Measurements from ENCODE around the gene SPAG6.

SPAG6 gene

GRCh38 chr10:22429981-22430421 is 84.7 kb downstream of the SPAG6 start:
- DNase-seq (ENCODE audit: low read depth in 2 of 2, low spot score in 1 of 2), result no peak

GRCh38 chr10:22433875-22434274 is 88.6 kb downstream of the SPAG6 start:
- no peak for DNase-seq (ENCODE audit: low read depth in 2 of 2, low spot score in 1 of 2)

GRCh38 chr10:22434521-22434920 is 89.2 kb downstream of the SPAG6 start:
- DNase-seq (ENCODE audit: low read depth in 2 of 2, low spot score in 1 of 2), result no peak

- no peak for DNase-seq (ENCODE audit: low read depth in 2 of 2, low spot score in 1 of 2)
These were observed 90.4 kb downstream of the SPAG6 start for GRCh38 chr10:22435650-22436049.

- DNase-seq (ENCODE audit: low read depth in 2 of 2, low spot score in 1 of 2), result no peak
These were observed 91.2 kb downstream of the SPAG6 start for GRCh38 chr10:22436526-22436892.

- peak; percentile 69 to 82 for DNase-seq (ENCODE audit: low read depth in 2 of 2, low spot score in 1 of 2)
These were observed 91.8 kb downstream of the SPAG6 start for GRCh38 chr10:22436893-22437619.

- DNase-seq (ENCODE audit: low read depth in 2 of 2, low spot score in 1 of 2), result no peak
These were observed 92.6 kb downstream of the SPAG6 start for GRCh38 chr10:22437620-22438588.

- DNase-seq (ENCODE audit: low read depth in 2 of 2, low spot score in 1 of 2), result no peak
These were observed 93.4 kb downstream of the SPAG6 start for GRCh38 chr10:22438711-22439110.

GRCh38 chr10:22442063-22442462 is 96.8 kb downstream of the SPAG6 start:
- no peak for DNase-seq (ENCODE audit: low read depth in 2 of 2, low spot score in 1 of 2)

GRCh38 chr10:22442468-22442867 is 97.2 kb downstream of the SPAG6 start:
- DNase-seq (ENCODE audit: low read depth in 2 of 2, low spot score in 1 of 2), result no peak

- no peak for DNase-seq (ENCODE audit: low read depth in 2 of 2, low spot score in 1 of 2)
These were observed 98.0 kb downstream of the SPAG6 start for GRCh38 chr10:22443175-22443901.

- no peak for DNase-seq (ENCODE audit: low read depth in 2 of 2, low spot score in 1 of 2)
These were observed 99.0 kb downstream of the SPAG6 start for GRCh38 chr10:22444219-22444788.

GRCh38 chr10:22445495-22445894 is 100.2 kb downstream of the SPAG6 start:
- DNase-seq (ENCODE audit: low read depth in 2 of 2, low spot score in 1 of 2), result no peak

- no peak for DNase-seq (ENCODE audit: low read depth in 2 of 2, low spot score in 1 of 2)
These were observed 101.8 kb downstream of the SPAG6 start for GRCh38 chr10:22447068-22447467.

GRCh38 chr10:22451346-22451745 is 106.0 kb downstream of the SPAG6 start:
- DNase-seq (ENCODE audit: low read depth in 2 of 2, low spot score in 1 of 2), result no peak

GRCh38 chr10:22453320-22453719 is 108.0 kb downstream of the SPAG6 start:
- no peak for DNase-seq (ENCODE audit: low read depth in 2 of 2, low spot score in 1 of 2)

- no peak for DNase-seq (ENCODE audit: low read depth in 2 of 2, low spot score in 1 of 2)
These were observed 108.8 kb downstream of the SPAG6 start for GRCh38 chr10:22453948-22454591.

GRCh38 chr10:22454634-22455033 is 109.3 kb downstream of the SPAG6 start:
- no peak for DNase-seq (ENCODE audit: low read depth in 2 of 2, low spot score in 1 of 2)

- no peak for DNase-seq (ENCODE audit: low read depth in 2 of 2, low spot score in 1 of 2)
These were observed 110.0 kb downstream of the SPAG6 start for GRCh38 chr10:22455068-22455857.

GRCh38 chr10:22456486-22456885 is 111.2 kb downstream of the SPAG6 start:
- no peak for DNase-seq (ENCODE audit: low read depth in 2 of 2, low spot score in 1 of 2)
